ENCODE data around the gene ZNF37A.
"Not testable (repeated sequence)": the region's sequence is repeated elsewhere in the genome, so short reads cannot be mapped to it uniquely, and the experiment has no call there.

The ZNF37A gene

GRCh38 chr10:38112159-38112558 is 18.0 kb downstream of the ZNF37A start:
- no peaks in the 10 kb centered on the region for H3K4me1 Mint-ChIP-seq
- H3K36me3 Mint-ChIP-seq, result peaks cover 89% of the 10 kb centered on the region
- H3K9me3 Mint-ChIP-seq, result peaks cover 36% of the 10 kb centered on the region
- no peak for ATAC-seq
- H3K27ac Mint-ChIP-seq, result no peak overlapping the region
- H3K4me3 Mint-ChIP-seq, result no peak overlapping the region
- H3K27me3 Mint-ChIP-seq, result no peaks in the 10 kb centered on the region

- Mint-ChIP-seq H3K36me3 (peaks cover 77% of the 10 kb centered on the region), H3K4me3 (no peak overlapping the region), H3K9me3 (peaks cover 27% of the 10 kb centered on the region), H3K27ac (no peak overlapping the region), H3K27me3 (no peaks in the 10 kb centered on the region), H3K4me1 (no peaks in the 10 kb centered on the region)
- ATAC-seq, result no peak
Observed at GRCh38 chr10:38118072-38118807, 24.1 kb downstream of the ZNF37A start.

GRCh38 chr10:38119038-38119437 is 24.9 kb downstream of the ZNF37A start:
- Mint-ChIP-seq H3K4me1 (no peaks in the 10 kb centered on the region), H3K27me3 (no peaks in the 10 kb centered on the region), H3K9me3 (peaks cover 26% of the 10 kb centered on the region), H3K36me3 (peaks cover 69% of the 10 kb centered on the region), H3K27ac (no peak overlapping the region), H3K4me3 (no peak overlapping the region)
- ATAC-seq, result no peak

GRCh38 chr10:38127812-38128211 is 33.7 kb downstream of the ZNF37A start:
- Mint-ChIP-seq H3K4me3 (no peak overlapping the region), H3K36me3 (peaks cover 17% of the 10 kb centered on the region), H3K9me3 (peaks cover 47% of the 10 kb centered on the region), H3K27ac (no peak overlapping the region), H3K27me3 (no peaks in the 10 kb centered on the region), H3K4me1 (no peaks in the 10 kb centered on the region)
- ATAC-seq, result no peak

GRCh38 chr10:38143587-38143986 is 49.5 kb downstream of the ZNF37A start:
- H3K4me1 Mint-ChIP-seq, result no peaks in the 10 kb centered on the region
- H3K27ac Mint-ChIP-seq, result no peak overlapping the region
- H3K9me3 Mint-ChIP-seq, result peaks cover 3% of the 10 kb centered on the region
- ATAC-seq, result peak; percentile 24
- no peak overlapping the region for H3K4me3 Mint-ChIP-seq
- H3K36me3 Mint-ChIP-seq, result no peaks in the 10 kb centered on the region
- no peaks in the 10 kb centered on the region for H3K27me3 Mint-ChIP-seq

GRCh38 chr10:38146579-38147333 is 52.6 kb downstream of the ZNF37A start:
- Mint-ChIP-seq H3K9me3 (no peaks in the 10 kb centered on the region), H3K27ac (no peak overlapping the region), H3K4me1 (no peaks in the 10 kb centered on the region), H3K27me3 (no peaks in the 10 kb centered on the region), H3K36me3 (no peaks in the 10 kb centered on the region), H3K4me3 (no peak overlapping the region)
- ATAC-seq, result no peak

- H3K27ac Mint-ChIP-seq, result no peak overlapping the region
- no peak for ATAC-seq
- no peaks in the 10 kb centered on the region for H3K9me3 Mint-ChIP-seq
- no peaks in the 10 kb centered on the region for H3K36me3 Mint-ChIP-seq
- H3K27me3 Mint-ChIP-seq, result no peaks in the 10 kb centered on the region
- no peak overlapping the region for H3K4me3 Mint-ChIP-seq
- H3K4me1 Mint-ChIP-seq, result no peaks in the 10 kb centered on the region
Observed at GRCh38 chr10:38147686-38148085, 53.5 kb downstream of the ZNF37A start.

- not testable (repeated sequence) for H3K4me3 Mint-ChIP-seq, H3K36me3 Mint-ChIP-seq, H3K27ac Mint-ChIP-seq, H3K9me3 Mint-ChIP-seq, H3K27me3 Mint-ChIP-seq, H3K4me1 Mint-ChIP-seq, ATAC-seq
Observed at GRCh38 chr10:38150891-38151463, 56.8 kb downstream of the ZNF37A start.

GRCh38 chr10:38156416-38157269 is 62.5 kb downstream of the ZNF37A start:
- Mint-ChIP-seq H3K36me3 (no peaks in the 10 kb centered on the region), H3K4me3 (no peak overlapping the region), H3K4me1 (no peaks in the 10 kb centered on the region), H3K27ac (no peak overlapping the region), H3K27me3 (no peaks in the 10 kb centered on the region), H3K9me3 (peaks cover 6% of the 10 kb centered on the region)
- peak; percentile 24 for ATAC-seq

- no peak for ATAC-seq
- Mint-ChIP-seq H3K9me3 (peaks cover 6% of the 10 kb centered on the region), H3K4me1 (no peaks in the 10 kb centered on the region), H3K4me3 (no peak overlapping the region), H3K27ac (no peak overlapping the region), H3K36me3 (no peaks in the 10 kb centered on the region), H3K27me3 (no peaks in the 10 kb centered on the region)
Observed at GRCh38 chr10:38157270-38157685, 63.1 kb downstream of the ZNF37A start.

GRCh38 chr10:38159004-38159403 is 64.9 kb downstream of the ZNF37A start:
- peaks cover 6% of the 10 kb centered on the region for H3K9me3 Mint-ChIP-seq
- no peak overlapping the region for H3K27ac Mint-ChIP-seq
- H3K27me3 Mint-ChIP-seq, result no peaks in the 10 kb centered on the region
- no peak for ATAC-seq
- no peak overlapping the region for H3K4me3 Mint-ChIP-seq
- H3K36me3 Mint-ChIP-seq, result no peaks in the 10 kb centered on the region
- H3K4me1 Mint-ChIP-seq, result no peaks in the 10 kb centered on the region

GRCh38 chr10:38163617-38164016 is 69.5 kb downstream of the ZNF37A start:
- ATAC-seq, result no peak
- H3K27ac Mint-ChIP-seq, result no peak overlapping the region
- H3K27me3 Mint-ChIP-seq, result peaks cover 10% of the 10 kb centered on the region
- H3K9me3 Mint-ChIP-seq, result peaks cover 6% of the 10 kb centered on the region
- H3K4me3 Mint-ChIP-seq, result no peak overlapping the region
- H3K4me1 Mint-ChIP-seq, result no peaks in the 10 kb centered on the region
- no peaks in the 10 kb centered on the region for H3K36me3 Mint-ChIP-seq

GRCh38 chr10:38174336-38174735 is 80.2 kb downstream of the ZNF37A start:
- no peaks in the 10 kb centered on the region for H3K36me3 Mint-ChIP-seq
- no peak for ATAC-seq
- H3K4me3 Mint-ChIP-seq, result no peak overlapping the region
- H3K27me3 Mint-ChIP-seq, result peaks cover 9% of the 10 kb centered on the region
- peaks cover 6% of the 10 kb centered on the region for H3K9me3 Mint-ChIP-seq
- no peaks in the 10 kb centered on the region for H3K4me1 Mint-ChIP-seq
- H3K27ac Mint-ChIP-seq, result no peak overlapping the region

- Mint-ChIP-seq H3K27me3 (peaks cover 28% of the 10 kb centered on the region), H3K27ac (no peak overlapping the region), H3K9me3 (peaks cover 15% of the 10 kb centered on the region), H3K4me3 (no peak overlapping the region), H3K4me1 (no peaks in the 10 kb centered on the region), H3K36me3 (no peaks in the 10 kb centered on the region)
- no peak for ATAC-seq
Observed at GRCh38 chr10:38184477-38184876, 90.3 kb downstream of the ZNF37A start.

Data from stimulated activated memory B cell treated with anti-CD40 and anti-IgM and Interleukin-4, amounts not matched to agents 10 μg/mL and 1 μg/mL and 100 μg/mL, for 72 hours (primary cell).